Aorta (tissue), 5 donors: ENCODE results near the gene BMF. TPM values are rescaled to one million over a fixed set of nuclear protein-coding genes. Genes with fewer than 3 reads are reported as not detected.
A peak's percentile ranks its signal among the peaks of the same experiment; 100 is the strongest.
"Not testable (repeated sequence)": the region's sequence is repeated elsewhere in the genome, so short reads cannot be mapped to it uniquely, and the experiment has no call there.

Source experiments
- ATAC-seq: fragments of 200-7000 bp; cut with Tn5 transposase; one replicate; pipeline ENCODE4 v1.9.1; 2022; ENCODE audit warnings: moderate library complexity; ENCODE audit not compliant: low FRiP score
- DNase-seq, 2 donors: peaks; one replicate each; pipeline ENCODE4 v3.0.0-alpha.2; 2020
- H3K27ac ChIP-seq, 2 donors: one replicate each; pipeline ENCODE4 v1.5.1; 2013; ENCODE audit warnings: low read length in 2 of 2, mild to moderate bottlenecking in 2 of 2, moderate library complexity in 2 of 2, control low read depth in 1 of 2, inconsistent platforms in 1 of 2, low read depth in 1 of 2
- H3K27me3 ChIP-seq, 2 donors: one replicate each; pipeline ENCODE4 v1.6.1; 2013; ENCODE audit warnings: control low read depth in 1 of 2, low read length in 1 of 2, mild to moderate bottlenecking in 1 of 2, moderate library complexity in 1 of 2; ENCODE audit not compliant: insufficient read depth in 2 of 2, control insufficient read depth in 1 of 2
- H3K36me3 ChIP-seq, 2 donors: one replicate each; pipeline ENCODE4 v1.6.1; 2013; ENCODE audit warnings: control low read depth in 1 of 2, low read length in 1 of 2, mild to moderate bottlenecking in 1 of 2; ENCODE audit not compliant: insufficient read depth in 2 of 2, control insufficient read depth in 1 of 2
- H3K4me1 ChIP-seq, 2 donors: one replicate each; pipeline ENCODE4 v1.6.1; 2013; ENCODE audit warnings: low read length in 2 of 2, control low read depth in 1 of 2, mild to moderate bottlenecking in 1 of 2, moderate library complexity in 1 of 2; ENCODE audit not compliant: insufficient read depth in 2 of 2, control insufficient read depth in 1 of 2
- H3K4me3 ChIP-seq, 2 donors: one replicate each; pipeline ENCODE4 v1.5.1; 2013; ENCODE audit warnings: low read length in 2 of 2, control low read depth in 1 of 2, mild to moderate bottlenecking in 1 of 2
- H3K9me3 ChIP-seq: one replicate; pipeline ENCODE4 v1.6.1; 2013; ENCODE audit warnings: mild to moderate bottlenecking, low read length; ENCODE audit not compliant: control insufficient read depth
- WGBS, 2 donors: extraction: QIAGEN DNeasy Blood & Tissue Kit; methylation state at CpG; one replicate each; pipeline ENCODE4 v1.1.7; 2013; 5-methylcytosine and 5-hydroxymethylcytosine counted together
- intact Hi-C, 2 donors: fragments of 100-400 bp; cut with DNase I; formaldehyde crosslinking; loops; one replicate each; pipeline versions ENCODE4 v1.14.2 to v1.15.0; 2022
- polyA plus RNA-seq, 2 donors: library from polyadenylated mRNA; stranded (reverse); fragments of 200-250 nt; gene quantifications; one replicate each; pipeline ENCODE4 v1.2.3, GENCODE V29; 2013
- total RNA-seq, 2 donors: library from RNA; stranded (reverse); fragmentation: NEBNext Ultra II Directional; extraction: Animal tissue kit (Norgen Biotek cat#: 25700); gene quantifications; one replicate each; pipeline ENCODE4 v1.2.1, GENCODE V29; 2021
- donor health status: healthy with polysubstance abuse.
- donor health status: Bipolar disorder and iron deficiency.
- donor health status: DM: no; HTN: no; CAD: no.
- donor health status: DM: no; HTN: no; CAD: no.
- donor health status: DM: yes; HTN: yes; CAD: no.

Gene BMF
- total and polyA plus RNA-seq, 4 donors: 4.3 to 17.3 (median 5.8) TPM

- WGBS, 2 donors: 90 to 91% methylated on average over 18 of the region's 18 CpGs
- DNase-seq: no peak
- intact Hi-C loops: no loop called here
- no peaks in the 10 kb centered on the region for H3K36me3 ChIP-seq
- no peaks in the 10 kb centered on the region for H3K4me1 ChIP-seq
- no peak for ATAC-seq
- H3K27me3 ChIP-seq: no peaks in the 10 kb centered on the region
- no peak overlapping the region for H3K27ac ChIP-seq
- H3K4me3 ChIP-seq: no peak overlapping the region
- H3K9me3 ChIP-seq: no peaks in the 10 kb centered on the region
Measured at GRCh38 chr15:40075298-40076044, 33.2 kb downstream of the BMF start.

GRCh38 chr15:40074656-40075055 is 34.0 kb downstream of the BMF start:
- ATAC-seq, H3K36me3 ChIP-seq, intact Hi-C loops, H3K27me3 ChIP-seq, H3K9me3 ChIP-seq, H3K27ac ChIP-seq, H3K4me3 ChIP-seq, H3K4me1 ChIP-seq: not testable (repeated sequence)
- peak in 1 of 2 donors; percentile 13 for DNase-seq
- WGBS, 2 donors: 91 to 95% methylated on average over 16 to 20 of the region's 27 CpGs

GRCh38 chr15:40073716-40074490 is 34.8 kb downstream of the BMF start:
- H3K27ac ChIP-seq, H3K9me3 ChIP-seq, ATAC-seq, H3K36me3 ChIP-seq, H3K4me1 ChIP-seq, DNase-seq, H3K4me3 ChIP-seq, H3K27me3 ChIP-seq, intact Hi-C loops: not testable (repeated sequence)
- WGBS, 2 donors: 93 to 94% methylated on average over 34 of the region's 34 CpGs

GRCh38 chr15:40072216-40072990 is 36.3 kb downstream of the BMF start:
- WGBS, 2 donors: 94% methylated on average over 34 of the region's 34 CpGs
- H3K4me1 ChIP-seq: peaks cover 0 to 4% of the 10 kb centered on the region in 2 donors
- DNase-seq (no peak), ATAC-seq (no peak)
- H3K27ac ChIP-seq: no peak overlapping the region
- no peaks in the 10 kb centered on the region for H3K27me3 ChIP-seq
- H3K4me3 ChIP-seq: no peak overlapping the region
- H3K9me3 ChIP-seq: no peaks in the 10 kb centered on the region
- H3K36me3 ChIP-seq: no peaks in the 10 kb centered on the region
- intact Hi-C loops: no loop called here

GRCh38 chr15:40070608-40071218 is 38.0 kb downstream of the BMF start:
- no peak overlapping the region for H3K27ac ChIP-seq
- H3K4me1 ChIP-seq: peaks cover 0 to 4% of the 10 kb centered on the region in 2 donors
- 97 to 98% methylated on average over 8 of the region's 8 CpGs for WGBS, 2 donors
- ATAC-seq: no peak
- no peaks in the 10 kb centered on the region for H3K36me3 ChIP-seq
- H3K27me3 ChIP-seq: no peaks in the 10 kb centered on the region
- H3K9me3 ChIP-seq: no peaks in the 10 kb centered on the region
- intact Hi-C loops: loop anchor here in 1 of 2 donors (2.0 kb wide), 1 partner anchor 34 kb away; no protein-coding TSS in a partner anchor
- no peak overlapping the region for H3K4me3 ChIP-seq
- DNase-seq: no peak

GRCh38 chr15:40070166-40070557 is 38.5 kb downstream of the BMF start:
- H3K27ac ChIP-seq: no peak overlapping the region
- 95 to 99% methylated on average over 5 of the region's 5 CpGs for WGBS, 2 donors

GRCh38 chr15:40069178-40070165 is 39.2 kb downstream of the BMF start:
- ATAC-seq (peak; percentile 96), DNase-seq (peak; percentile 95 to 97)
- WGBS, 2 donors: 21% methylated on average over 32 of the region's 32 CpGs
- intact Hi-C loops: loop anchor here in 1 of 2 donors (2.0 kb wide), 1 partner anchor 35 kb away; no protein-coding TSS in a partner anchor
- H3K27ac ChIP-seq: peak overlapping the region in 1 of 2 donors; percentile 20
- H3K27me3 ChIP-seq: no peaks in the 10 kb centered on the region
- no peak overlapping the region for H3K4me3 ChIP-seq
- peaks cover 0 to 4% of the 10 kb centered on the region in 2 donors for H3K4me1 ChIP-seq
- H3K9me3 ChIP-seq: no peaks in the 10 kb centered on the region
- H3K36me3 ChIP-seq: no peaks in the 10 kb centered on the region

More at GRCh38 chr15:40070166-40070557, 38.5 kb downstream of the BMF start:
- no peaks in the 10 kb centered on the region for H3K27me3 ChIP-seq
- DNase-seq (no peak), ATAC-seq (no peak)
- no peak overlapping the region for H3K4me3 ChIP-seq
- H3K36me3 ChIP-seq: no peaks in the 10 kb centered on the region
- intact Hi-C loops: loop anchor here in 1 of 2 donors (2.0 kb wide), 1 partner anchor 35 kb away; no protein-coding TSS in a partner anchor
- H3K4me1 ChIP-seq: peaks cover 0 to 4% of the 10 kb centered on the region in 2 donors
- no peaks in the 10 kb centered on the region for H3K9me3 ChIP-seq
